HG02623 (cell line): ENCODE measurements around the gene AKT1S1.

Source experiments
- ATAC-seq: cut with Tn5 transposase; IDR thresholded peaks from one replicate; pipeline ENCODE4 v1.9.1; 2021; ENCODE audit warnings: moderate library complexity; ENCODE audit not compliant: unreplicated experiment

The AKT1S1 gene

DNA sequence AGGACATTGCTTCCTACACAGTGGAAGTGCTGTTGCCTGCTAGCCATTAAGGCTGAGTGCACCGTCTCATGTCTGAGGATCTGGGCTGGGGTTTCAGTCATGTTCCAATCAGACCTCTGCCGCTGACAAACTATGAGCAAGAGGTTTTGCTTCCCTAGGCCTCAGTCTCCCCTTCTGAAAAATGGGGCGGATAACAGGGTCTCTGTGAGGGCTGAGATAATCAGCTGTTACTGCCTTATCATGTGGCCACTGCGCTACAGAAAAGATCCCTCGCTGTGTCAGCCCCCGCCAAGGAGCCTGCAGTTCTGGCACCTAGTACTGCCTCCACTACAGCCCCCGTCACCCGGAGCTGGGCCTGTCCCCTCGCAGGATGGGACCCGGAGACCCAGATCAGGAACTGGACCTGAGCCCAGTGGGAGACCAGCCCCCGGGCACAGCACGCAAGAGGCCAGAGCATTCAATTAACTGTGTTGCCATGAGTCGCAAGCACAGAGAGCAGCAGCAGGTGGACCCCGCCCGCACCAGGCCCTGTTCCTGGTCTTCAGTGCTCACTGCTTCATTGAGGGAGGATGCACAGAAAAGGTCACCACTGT lies 6.8 kb downstream of the AKT1S1 start:
- ATAC-seq, result no peak

- peak; percentile 69 for ATAC-seq
These were observed 7.5 kb downstream of the AKT1S1 start for GRCh38 chr19:49869484-49870308.

GRCh38 chr19:49869009-49869483 lies 8.1 kb downstream of the AKT1S1 start:
- ATAC-seq, result no peak

DNA sequence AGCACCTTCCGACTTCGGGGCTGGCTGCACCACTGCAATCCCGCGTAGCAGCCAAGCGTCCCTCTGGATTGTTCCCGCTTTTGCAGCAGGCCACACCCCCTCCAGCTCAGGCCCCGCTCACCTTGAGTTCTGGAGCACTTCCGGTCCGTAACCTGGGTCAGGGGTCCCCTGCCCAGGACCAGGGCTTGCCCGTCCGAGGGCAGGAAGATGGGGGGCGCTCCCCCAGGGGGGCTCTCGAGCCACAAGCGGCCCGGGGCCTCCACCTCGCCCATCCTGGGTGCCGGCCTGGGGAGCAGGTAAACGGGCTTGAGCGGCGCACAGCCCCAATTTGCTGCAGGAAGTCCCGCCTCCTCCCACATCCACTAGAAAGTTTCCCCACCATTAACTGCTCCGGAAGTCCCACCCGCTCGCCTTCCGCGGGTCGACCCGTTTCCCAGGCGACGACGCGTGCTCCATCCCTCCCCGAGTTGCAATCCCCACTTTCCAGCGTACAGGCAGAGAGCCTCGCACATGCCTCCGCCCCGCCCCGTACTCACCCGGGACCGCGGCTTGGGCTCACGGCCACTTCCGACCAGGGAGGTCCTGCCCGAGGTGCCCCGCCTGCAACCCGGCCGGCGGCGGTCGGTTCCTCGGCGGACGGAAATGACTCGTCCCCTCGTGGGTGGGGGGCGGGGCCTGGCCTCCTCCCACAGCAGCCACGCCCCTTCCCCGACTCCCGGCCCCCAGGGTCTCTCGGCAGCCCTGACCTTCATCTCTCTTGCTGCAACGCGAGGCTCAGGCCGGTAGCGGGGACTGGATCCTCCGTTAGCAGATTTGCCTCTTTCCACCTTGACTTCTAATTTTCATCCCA lies 10.0 kb downstream of the AKT1S1 start, which contains the start of gene PNKP:
Gene PNKP, minus strand, starts transcription at position 644 of the 850 bp plus-strand sequence. Its CDS starts 372 bp downstream, at position 272.
- peak; percentile 29 for ATAC-seq

DNA sequence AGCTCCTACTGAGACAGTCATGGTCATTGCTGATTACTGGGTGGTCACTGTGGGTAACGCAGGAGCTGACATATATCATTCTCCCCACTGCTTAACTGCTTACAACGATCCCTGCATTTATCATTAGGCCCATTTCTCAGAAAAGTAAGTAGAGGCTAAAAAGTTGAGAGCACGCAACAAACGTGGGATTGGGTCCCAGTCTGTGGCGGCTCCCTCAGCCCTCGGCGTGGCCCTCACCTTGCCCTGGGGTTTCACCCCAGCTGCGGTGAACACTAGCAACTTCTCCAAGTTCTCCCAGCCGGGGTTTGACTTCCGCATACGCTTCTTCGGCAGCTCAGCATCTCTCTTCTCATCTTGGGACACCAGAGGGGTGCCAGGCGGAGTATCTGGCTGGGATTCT lies 12.3 kb downstream of the AKT1S1 start:
- no peak for ATAC-seq

GRCh38 chr19:49863935-49864320 lies 13.2 kb downstream of the AKT1S1 start:
- no peak for ATAC-seq

DNA sequence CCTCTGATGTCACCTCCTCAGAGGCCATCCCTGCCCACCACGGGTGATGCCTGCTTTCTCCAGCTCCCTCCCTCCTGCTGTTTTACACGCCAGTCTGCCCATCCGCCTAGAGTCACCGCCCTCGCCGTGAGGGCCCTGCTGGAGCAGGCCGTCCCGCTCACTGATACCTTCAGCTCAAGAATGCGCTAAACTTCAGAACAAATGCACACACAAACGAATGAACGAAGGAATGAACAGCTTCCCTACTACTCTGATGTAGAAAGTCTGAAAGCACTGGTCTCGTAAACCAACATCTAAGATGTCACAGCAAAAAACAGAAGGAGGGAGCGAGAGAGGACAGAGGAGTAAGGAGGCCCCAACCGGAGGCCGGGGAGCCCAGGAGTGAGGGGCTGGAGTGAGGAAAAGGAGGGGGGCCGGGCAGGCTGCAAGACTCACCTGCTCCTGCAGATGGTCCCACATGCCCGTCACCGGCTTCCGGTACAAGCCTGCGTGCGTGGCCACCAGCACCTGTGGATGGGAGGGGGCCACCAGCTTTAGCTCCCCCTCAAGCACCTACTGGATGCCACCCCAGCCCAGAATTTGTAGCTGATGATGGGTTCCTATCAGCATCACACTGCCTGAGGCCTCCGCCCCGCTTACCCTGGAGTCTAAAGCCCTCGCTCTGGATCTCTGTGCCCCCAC lies 13.8 kb downstream of the AKT1S1 start:
- no peak for ATAC-seq

DNA sequence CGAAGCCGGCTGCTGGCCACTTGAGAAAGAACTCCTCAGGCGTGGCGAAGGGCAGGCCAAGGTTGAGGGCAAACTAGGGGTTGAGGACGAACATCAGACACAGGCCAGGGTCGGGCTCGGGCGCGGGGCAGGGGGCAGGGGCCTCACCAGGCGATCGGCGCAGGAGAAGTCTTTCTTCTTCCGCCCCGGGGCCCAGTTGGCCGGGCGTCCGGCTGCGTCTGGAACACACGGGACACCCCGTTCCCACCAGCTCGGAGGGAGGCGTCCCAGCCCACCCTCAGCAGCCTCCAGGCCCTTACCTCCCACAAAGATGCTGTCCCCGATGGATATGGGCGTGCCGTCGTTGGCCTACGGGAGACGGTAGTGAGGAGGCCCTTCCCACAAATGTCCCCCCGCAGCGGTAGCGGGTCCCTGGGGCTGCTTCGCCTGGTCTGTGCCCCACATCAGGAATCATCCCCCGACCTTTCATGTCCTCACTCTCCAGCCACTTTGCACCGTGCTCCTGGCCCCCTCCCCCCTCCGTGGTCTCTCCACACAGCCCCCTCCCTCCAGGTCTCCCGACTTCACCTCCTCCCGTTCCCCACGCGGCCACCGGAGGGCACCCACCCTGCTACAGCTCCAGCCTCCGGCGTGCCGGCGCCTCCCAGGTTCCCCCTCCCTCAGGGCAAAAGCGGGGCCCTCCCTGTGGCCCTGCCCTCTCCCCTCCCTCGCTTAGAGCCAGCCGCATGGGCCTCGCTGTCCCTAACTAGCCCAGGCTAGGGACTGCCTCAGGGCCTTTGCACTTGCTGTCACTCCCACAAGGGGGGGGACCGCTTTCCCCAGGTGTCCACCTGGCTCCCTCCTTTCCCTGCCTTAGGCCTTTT lies 14.5 kb downstream of the AKT1S1 start:
- no peak for ATAC-seq

DNA sequence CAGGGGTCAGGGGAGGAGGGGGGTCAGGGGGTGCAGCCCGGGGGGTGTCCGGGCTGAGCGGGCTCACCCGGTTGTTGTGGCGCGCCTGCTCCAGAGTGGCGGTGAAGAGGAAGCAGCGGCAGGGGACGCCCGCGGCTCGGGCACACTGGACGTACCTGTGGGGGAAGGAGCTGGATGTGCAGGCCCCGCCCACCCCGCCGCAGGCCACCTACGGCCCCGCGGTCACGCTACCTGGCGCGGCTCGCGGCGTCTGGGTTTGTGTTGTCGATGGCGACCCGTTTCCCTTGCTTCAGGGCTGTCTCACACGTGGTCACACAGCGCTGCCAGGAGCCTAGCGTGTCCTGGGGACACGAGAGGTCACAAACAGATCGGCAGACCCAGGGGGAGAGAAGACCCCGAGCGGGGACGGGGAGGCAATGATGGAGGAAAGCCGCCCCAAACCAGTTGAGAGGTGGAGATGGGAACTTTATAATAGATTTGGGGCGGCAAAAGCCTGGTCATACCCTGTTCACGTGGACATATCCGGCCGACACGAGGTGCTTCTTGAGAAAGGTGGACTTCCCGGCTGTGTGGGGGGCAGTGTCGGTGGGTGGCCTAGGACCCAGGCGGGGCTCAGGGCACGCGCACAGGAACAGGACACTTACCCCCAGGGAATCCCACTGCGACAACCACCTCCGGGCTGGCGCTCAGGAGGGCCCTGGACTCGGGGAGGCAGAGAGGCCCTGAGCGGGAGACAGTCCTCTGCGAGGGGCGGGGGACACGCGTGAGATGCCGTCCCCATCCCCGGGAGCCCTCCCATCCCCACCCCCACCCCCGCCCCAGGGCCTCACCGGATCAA lies 15.4 kb downstream of the AKT1S1 start:
- ATAC-seq, result no peak

GRCh38 chr19:49861107-49861506 lies 16.0 kb downstream of the AKT1S1 start:
- no peak for ATAC-seq

GRCh38 chr19:49860336-49861102 lies 16.6 kb downstream of the AKT1S1 start:
- no peak for ATAC-seq

DNA sequence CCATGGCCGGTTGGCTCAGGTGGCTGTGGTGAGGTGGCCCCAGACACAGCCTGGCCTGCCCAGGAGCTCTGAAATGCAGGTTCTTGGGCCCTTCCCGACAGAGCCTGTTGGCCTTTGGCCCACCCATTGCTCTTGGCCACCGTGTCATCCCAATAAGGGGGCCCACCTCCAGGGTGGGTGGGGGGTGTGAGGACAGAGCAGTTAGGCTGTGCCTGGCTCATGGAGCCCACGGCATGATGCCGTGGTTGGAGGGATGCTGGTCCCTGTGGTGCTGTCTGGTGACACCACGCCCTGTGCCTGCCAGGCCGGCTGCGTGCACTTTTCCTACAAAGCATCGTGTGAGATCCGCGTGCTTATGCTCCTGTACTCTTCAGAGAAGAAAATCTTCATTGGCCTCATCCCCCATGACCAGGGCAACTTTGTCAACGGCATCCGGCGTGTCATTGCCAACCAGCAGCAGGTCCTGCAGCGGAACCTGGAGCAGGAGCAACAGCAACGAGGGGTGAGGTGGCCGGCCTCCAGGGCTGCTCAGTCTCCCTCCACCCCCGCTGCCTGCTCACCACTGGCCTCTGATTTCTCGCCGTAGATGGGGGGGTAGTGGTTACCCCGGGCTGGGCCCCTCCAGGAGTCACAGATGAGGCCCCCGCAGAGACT lies 17.3 kb downstream of the AKT1S1 start:
- ATAC-seq, result no peak

DNA sequence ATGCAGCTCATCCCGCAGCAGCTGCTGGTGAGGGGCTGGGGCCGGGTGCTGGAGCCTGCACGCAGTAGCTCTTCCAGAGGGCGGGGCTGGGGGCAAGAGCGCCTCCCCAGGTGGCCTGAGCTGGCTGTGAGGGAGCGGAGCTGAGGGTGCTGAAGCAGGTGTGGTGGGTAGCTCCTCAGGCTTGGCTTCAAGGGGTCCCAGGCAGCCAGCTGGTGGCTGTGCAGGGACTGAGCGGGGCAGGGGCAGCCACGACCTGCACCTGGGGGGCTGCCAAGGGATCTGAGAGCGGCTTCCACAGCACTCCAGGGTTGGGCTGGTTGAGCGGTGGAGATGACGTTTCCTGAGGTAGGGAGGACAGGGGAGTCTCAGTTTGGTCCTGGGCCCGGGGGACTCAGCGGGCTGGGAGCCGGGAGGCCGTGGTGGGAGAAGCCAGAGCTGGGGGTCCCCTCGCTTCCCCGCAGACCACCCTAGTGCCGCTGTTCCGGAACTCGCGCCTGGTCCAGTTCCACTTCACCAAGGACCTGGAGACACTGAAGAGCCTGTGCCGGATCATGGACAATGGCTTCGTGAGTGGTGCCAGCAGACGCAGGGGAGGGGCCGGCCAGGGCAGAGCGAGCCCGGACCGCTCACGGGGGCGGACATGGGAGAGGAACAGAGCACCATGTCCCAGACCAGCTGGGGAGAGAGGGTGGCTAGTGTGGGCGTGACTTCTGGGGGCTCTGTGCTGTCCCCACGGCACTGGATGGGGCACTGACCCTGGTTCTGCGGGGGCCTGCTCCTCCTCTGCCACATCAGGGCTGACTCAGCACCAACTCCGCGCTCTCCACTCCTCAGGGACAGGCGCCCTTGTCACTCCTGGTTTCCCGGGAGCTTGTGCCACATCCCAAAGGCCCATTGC lies 18.8 kb downstream of the AKT1S1 start:
- ATAC-seq, result no peak

- no peak for ATAC-seq
These were observed 19.4 kb downstream of the AKT1S1 start for GRCh38 chr19:49857838-49858087.

DNA sequence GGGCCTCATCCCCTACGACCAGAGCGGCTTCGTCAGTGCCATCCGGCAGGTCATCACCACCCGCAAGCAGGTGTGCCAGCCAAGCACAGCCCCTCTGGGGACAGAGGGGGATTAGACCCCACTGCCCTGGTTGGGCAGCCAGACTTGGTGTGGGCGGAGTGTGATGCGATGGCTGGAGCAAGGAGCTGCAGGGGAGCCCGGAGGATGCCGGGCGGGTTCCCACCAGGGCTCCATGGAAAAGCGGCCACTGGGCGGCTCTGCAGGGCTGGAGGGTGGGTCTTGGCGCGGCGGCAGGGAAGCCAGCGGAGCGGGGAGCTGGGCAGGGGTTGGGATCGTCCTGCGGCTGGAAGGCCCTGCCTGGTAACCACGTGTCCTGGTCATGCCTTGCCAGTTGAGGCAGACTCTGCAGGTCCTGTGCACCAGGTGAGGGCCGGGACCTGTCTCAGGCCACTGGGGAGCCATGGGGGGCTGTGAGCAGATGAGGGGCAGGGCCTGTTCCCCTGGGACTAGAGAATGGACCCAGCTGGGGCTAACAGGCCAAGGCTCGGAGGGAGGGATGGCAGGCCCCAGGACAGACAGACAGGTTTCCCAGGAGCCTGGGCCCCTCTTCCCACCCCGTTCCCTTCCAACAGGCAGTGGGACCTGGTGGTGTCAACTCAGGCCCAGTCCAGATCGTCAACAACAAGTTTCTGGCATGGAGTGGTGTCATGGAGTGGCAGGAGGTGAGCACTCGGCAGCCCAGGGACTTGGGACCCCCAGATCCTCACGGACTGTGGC lies 19.9 kb downstream of the AKT1S1 start:
- ATAC-seq, result no peak

- no peak for ATAC-seq
These were observed 20.6 kb downstream of the AKT1S1 start for GRCh38 chr19:49856574-49857021.
